ENCODE measurements around the gene HNRNPL.
"Not testable (repeated sequence)": the region's sequence is repeated elsewhere in the genome, so short reads cannot be mapped to it uniquely, and the experiment has no call there.

HNRNPL gene

DNA sequence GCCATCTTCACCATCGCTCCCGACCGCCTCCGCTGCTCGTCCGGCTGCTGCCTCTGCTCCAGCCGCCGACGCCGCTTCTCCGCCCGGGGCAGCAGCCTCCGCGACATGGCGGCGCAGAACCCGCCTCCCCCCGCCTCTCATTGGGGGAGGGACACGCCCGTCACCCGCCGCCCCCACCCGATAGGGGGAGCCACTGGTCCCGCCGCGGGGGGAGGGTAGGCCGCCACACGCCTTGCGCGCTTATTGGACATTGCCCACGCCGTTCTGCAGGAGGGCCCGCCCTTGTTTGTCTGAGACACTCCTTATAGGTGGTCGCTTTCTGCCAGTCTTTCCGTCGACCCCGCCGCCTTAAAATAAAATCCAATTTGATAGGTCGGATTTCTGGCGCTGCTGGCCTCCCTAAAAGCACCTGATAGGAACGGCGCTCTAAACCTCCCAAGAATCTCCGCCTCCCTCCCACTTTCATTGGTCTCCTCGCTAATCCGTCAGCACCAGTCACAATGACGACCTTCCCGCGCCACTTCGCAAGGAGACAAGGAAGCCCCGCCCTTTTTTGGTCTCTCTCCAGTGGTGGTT lies at the start of gene HNRNPL:
HNRNPL (minus strand) TSS at position 127 of the 576 bp plus-strand sequence; CDS start at position 107, 20 bp downstream.
- in situ Hi-C loops (cut with MboI; ENCODE audit: low sequenced_read_pairs) = no loop called here

DNA sequence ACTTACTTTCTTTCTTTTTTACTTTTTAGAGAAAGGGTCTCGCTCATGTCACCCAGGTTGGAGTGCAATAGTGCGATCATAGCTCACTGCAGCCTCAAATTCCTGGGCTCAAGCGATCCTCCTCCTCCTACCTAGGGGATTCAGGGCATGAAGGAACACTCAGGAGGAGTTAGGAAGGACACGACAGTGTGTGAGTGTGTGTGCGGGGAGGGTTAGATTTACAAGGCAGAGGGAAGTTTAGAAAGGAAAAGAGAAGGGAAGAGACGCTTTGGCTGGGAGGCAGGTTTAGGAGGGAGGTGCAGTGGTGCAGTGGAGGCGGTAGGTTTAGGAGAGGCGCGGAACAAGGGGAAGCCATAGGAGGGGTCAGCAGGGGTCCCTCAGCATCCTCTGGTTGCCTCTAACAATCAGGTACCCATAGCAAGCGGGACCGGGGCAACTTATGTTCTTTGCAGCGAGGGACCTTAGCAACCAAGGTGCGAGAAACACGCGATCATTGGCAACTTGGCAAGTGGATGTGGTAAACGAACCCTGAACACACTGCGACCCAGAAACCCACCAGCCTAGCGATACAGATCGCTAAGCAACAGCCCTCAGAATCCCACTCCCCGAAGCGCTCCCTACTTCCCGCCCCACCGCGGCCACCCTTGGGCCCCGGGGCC lies 49.1 kb upstream of the HNRNPL start:
- in situ Hi-C loops (cut with MboI; ENCODE audit: low sequenced_read_pairs) = no loop called here

DNA sequence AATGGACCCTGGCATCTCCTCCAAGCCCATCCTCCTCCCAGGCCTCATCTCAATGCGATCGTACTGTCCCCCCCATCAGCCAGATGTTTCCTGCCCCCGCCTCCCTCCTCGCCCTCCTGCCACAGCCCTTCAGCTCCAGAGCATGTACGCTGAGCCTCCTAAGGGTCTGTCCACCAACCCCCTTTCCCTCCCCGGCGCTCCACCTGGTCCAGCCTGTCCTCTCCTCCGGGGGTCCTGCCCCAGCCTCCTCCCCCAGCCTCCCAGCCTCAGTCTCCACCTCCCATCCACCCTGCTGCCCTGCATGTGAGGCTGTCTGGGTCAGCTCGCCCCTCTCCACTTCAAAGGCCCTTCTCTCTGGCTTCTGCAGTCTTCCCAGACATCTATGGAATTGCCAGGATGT lies 45.2 kb upstream of the HNRNPL start:
- in situ Hi-C loops (cut with MboI; ENCODE audit: low sequenced_read_pairs) = no loop called here

DNA sequence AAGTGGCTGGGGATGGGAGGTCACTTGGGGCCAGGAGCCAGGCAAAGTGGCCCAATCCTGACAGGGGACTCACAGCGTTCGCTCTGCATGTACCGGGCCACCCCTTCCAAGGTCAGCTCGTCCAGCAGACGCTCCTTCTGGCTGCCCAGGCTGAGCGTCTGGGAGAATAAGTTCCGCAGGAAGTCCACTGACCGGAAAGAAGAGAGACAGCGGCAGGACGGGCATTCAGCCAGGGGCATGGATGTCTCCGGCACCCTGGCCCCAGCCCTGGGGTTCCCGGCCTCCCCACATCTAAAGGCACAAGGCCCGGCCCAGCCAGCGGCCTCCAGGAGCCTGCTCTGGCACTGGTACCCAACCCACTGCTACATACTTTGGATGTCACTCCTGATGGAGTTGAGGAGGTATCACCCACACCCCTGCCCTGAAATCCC lies 43.6 kb upstream of the HNRNPL start:
- in situ Hi-C loops (cut with MboI; ENCODE audit: low sequenced_read_pairs) = no loop called here

DNA sequence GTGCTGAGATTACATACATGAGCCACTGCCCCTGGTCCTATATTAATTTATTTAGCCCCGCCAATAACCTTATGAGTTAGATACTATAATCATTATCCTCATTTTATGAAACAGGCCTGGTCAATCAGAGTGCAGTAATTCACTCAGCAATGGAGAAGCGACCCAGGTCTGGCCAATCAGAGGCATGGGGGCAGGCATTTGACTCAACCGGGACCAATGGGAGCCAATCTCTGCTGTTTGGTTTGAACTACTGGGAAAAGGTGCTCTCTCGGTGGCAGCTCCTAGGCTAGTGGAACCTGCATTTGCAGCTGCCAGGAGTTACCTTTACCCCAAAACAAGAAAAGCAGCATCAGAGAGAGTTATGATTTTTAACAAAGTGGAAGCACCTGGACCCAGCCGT lies 43.1 kb upstream of the HNRNPL start:
- in situ Hi-C loops (cut with MboI; ENCODE audit: low sequenced_read_pairs) = no loop called here

DNA sequence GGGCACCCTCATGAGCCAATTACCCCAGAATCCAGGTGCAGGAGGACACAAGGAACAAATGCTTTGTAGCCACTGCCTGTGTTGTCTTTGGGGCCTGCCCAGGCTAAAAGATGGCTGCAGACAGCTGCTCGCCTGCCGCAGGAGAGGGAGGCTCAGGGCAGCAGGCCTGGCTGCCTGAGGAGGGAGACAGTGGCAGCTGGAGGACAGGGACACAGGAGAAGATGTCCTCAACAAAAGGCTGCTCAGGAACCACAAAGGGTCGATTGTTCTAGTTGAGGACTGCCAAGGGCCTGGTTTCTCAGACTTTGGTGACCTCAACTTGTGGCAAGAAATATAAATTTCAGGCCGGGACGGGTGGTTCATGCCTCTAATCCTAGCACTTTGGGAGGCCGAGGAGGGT lies 42.0 kb upstream of the HNRNPL start:
- in situ Hi-C loops (cut with MboI; ENCODE audit: low sequenced_read_pairs) = no loop called here

DNA sequence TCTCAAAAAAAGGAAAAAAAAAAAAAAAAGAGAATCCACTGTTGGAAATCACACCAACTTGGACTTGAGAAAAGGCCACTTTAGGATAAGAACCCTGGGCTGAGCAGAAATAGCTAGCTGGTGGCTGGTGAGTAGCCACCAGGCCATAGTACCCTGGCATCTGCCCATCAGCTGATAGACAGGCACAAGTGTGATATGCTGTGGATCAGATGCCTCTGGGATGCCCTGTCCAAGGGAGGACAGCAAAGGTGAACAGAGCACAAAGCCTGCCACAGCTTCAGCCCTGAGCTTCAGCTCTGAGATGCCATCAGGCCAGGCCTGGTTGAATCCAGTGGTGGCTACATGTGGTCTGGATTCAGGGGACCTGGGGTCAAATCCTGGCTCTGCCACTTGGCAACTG lies 40.9 kb upstream of the HNRNPL start:
- in situ Hi-C loops (cut with MboI; ENCODE audit: low sequenced_read_pairs) = no loop called here

DNA sequence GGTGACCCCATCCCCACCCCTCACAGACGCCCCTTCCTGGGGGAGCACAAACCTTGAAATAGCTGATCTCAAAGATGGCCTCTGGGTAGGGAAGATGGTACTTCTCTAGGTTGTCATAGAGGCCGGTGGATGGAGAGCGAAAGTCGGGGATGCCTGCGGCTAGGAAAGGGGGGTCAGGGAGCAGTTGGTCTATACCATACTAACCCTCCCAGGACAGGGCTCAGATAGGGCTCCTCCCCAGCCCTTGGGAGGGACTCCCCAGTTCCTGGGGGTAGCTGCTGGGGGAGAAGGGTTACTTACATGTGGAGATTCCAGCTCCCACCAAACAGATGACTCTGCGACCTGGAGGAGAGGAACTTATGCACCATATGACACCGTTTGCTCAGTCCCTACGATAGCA lies 40.0 kb upstream of the HNRNPL start:
- in situ Hi-C loops (cut with MboI; ENCODE audit: low sequenced_read_pairs) = no loop called here

DNA sequence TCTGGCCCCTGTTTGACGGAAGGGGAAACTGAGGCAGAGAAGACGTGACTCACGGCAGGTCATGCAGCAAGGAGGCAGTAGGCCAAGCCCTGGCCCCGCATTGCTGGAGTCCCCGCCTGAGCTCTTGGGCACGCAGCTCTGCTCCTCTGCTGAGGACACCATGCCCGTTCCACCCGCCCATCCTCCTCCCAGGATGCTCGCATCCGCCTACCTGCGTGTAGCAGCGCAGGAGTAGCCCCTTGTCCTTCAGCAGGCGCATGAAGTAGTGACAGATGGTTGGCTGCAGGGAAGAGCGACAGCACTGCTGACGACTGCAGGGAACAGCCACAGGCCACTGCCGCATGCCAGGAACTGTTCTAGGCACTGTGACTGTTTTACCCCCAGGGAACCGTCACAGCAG lies 39.1 kb upstream of the HNRNPL start:
- in situ Hi-C loops (cut with MboI; ENCODE audit: low sequenced_read_pairs) = no loop called here

DNA sequence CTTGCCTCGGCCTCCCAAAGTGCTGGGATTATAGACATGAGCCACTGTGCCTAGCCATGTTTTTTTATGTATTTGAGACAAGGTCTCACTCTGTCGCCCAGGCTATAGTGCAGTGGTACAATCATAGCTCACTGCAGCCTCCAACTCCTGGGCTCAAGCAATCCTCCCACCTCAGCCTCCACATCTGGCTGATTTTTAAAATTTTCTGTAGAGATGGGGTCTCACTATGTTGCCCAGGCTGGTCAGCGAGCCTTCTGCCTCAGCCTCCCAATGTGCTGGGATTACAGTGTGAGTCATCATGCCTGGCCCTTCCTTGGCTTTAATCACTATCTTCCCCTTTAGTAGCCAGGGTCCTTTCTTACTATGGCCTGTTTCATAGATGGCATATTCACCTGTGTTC lies 34.9 kb upstream of the HNRNPL start:
- in situ Hi-C loops (cut with MboI; ENCODE audit: low sequenced_read_pairs) = not testable (repeated sequence)

DNA sequence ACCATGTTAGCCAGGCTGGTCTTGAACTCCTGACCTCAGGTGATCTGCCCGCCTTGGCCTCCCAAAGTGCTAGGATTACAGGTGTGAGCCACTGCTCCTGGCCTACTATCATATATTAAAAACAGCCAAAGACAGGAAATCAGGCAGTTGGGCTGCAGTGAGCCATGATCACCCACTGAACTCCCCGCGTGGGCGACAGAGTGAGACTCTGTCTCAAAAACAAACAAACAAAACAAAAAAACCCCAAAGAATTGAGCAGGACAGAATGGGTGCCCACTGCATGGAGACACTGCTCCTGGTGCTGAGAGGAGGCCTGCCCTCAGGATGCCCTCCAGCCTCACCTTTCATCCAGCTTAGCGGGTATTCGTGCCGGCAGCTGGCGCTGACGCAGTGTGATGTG lies 33.5 kb upstream of the HNRNPL start:
- in situ Hi-C loops (cut with MboI; ENCODE audit: low sequenced_read_pairs) = no loop called here

DNA sequence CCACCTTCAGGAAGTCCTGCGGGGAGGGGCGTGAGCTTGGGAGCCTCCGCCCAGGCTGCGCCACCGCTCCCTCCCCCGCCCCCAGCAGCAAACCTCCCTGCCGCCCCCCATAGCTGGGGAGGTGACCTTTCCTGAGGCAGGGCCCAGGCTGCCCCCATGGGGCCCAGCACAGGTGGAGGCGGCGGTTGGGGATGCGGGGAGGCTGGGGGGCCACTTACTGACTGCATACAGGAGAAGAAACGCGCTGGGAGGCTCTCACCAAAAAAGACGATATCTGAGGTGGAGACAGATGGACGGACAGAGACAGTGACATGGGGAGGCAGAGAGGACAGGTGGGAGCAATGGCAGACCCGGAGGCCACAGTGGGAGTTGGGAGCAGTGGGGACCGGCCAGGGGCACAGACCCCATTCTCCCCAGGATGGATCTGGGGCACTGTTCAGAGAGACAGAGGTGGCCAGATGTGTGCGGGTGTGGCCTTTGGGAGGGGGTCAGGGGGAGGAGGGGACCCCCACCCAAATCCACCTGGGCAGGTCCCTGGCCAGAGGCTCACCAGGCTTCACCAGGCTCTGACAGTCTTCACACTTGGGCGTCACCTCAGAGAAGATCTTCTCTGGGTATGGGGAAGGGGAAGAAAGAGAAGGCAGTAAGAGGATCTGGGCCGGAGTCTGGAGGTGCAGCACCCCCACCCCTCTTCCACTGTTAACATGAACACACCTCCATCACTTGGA lies 31.3 kb upstream of the HNRNPL start:
- in situ Hi-C loops (cut with MboI; ENCODE audit: low sequenced_read_pairs) = no loop called here

DNA sequence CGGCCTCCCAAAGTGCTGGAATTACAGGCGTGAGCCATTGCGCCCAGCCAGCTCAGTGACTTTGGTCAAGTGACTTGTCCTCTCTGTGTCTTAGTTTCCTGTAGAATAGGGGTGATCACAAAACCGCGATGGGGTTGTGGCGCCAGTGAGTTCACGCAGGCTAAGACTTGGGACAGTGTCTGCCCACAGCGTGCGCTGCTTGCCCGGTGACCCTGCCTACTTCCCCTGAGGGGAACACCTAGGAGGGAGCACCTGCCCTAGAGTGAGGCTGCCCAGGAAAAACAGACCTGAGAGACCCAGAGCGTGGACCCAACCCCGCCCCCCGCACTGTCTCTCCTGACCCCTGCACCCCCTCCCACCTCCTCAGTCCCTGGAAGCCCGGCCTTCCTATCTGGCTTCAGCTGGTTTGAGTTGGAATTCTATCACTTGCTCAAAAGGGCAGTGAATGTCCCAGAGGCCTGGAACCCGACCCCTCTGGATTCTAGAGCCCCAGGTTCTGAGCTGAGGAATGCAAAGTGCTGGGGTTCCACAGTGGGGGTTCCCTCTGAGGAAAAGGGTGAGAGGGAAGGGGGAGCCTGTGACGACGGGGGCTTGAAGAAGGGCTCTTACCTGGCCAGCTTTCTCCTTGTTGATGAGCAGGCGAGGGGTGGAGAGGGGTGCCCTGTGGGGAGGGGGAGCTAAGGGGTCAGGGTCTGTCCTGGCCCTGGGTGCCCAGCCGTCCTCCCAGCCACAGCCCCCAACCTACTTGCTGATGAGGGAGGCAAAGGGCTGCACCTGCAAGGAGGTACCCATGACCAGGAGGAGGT lies 30.5 kb upstream of the HNRNPL start:
- in situ Hi-C loops (cut with MboI; ENCODE audit: low sequenced_read_pairs) = no loop called here

DNA sequence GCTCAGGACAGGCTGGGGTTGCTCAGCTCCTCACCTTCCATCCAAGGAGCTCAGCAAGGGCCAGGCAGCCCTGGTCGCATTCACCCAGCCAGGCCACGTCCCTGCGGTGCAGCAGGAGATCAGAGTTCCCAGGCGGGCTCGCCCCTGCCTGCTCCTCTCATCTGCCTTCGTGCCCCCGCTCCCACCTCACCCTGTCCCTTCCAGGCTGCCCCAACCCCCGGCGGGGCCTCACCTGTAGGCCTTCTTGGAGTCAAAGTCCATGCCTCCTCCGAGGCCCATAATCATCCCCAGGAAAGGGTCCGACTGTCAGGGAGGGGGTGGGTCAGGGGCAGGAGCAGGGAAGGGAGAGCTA lies 29.6 kb upstream of the HNRNPL start:
- in situ Hi-C loops (cut with MboI; ENCODE audit: low sequenced_read_pairs) = no loop called here

DNA sequence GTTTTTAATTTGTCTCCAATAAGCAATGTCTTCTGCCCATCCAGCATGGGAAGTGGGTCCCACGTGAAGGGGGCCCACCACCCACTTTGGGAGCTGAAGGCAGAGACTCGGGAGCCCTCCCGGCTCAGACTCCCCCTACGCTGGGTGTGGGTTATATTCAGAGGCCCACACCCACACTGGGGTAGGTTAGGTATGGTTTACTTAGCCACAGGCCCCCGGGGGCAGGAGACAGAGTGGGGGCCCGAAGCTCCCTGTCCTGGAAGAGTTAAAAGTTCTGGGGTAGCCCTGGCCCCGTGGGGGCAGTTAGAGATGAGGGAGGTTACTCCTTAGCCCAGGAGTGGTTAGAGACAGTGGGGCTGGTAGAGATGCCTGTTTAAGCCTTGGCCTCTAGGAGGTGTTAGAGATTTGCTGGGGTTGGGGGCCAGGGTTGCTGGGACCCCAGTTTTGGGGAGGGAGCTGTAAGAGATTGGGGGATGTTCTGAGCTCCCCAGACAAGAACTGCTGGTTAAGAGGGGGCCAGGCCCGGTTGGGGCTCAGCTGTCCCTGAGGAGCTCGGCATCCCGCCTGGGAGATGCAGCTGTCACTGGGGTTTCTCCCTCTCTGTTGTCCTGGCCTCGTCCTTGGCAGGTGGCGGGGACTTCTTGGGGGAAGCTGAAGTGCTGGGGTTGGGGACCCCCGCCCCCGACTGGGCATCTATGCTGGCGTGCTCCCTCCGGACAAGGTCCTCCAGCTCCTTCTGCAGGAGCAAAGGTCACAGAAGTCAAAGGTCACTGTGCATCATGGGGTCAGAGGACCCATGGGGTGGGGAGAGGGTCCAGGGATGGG lies 29.0 kb upstream of the HNRNPL start:
- in situ Hi-C loops (cut with MboI; ENCODE audit: low sequenced_read_pairs) = no loop called here

DNA sequence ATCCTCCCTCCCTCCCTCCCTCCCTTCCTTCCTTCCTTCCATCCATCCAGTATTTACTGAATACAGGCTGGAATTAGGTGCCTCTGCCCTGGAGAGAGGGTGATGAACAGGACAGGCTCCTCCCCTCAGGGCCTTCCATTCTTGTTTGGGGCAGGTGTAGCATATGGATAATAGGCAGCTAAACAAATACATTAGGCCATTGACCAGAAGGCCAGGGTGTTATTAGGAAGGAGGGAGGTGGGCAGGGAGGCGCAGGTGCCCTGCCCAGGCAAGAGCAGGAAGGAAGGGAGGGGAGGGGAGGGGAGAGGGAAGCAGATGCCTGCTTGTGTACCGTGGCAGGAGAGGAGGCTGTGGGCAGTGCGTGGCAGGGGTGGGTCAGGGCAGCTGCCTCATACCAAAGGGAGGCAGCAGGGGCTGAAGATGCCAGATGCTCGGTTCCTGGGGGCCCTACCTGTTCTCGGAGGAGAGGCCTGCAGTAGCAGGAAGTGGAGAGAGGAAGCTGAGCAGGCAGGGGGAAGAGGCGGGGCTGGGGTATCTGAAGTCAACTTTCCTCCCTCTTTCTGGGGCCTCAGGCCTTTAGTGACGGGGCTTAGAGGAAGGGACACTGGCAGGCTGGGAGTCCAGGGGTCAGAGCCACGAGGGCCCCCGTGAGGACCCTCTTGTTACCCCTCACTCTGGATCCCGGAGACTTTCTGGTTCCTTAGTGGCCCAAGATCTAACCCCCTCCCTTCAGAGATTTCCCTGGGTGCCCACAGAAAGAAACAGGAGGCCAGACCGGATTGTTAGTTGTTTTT lies 28.2 kb upstream of the HNRNPL start, which contains the start of gene RINL:
RINL (minus strand) TSS at position 495 of the 794 bp plus-strand sequence. CDS start 1,533 bp downstream, outside the sequence.
- in situ Hi-C loops (cut with MboI; ENCODE audit: low sequenced_read_pairs) = no loop called here

DNA sequence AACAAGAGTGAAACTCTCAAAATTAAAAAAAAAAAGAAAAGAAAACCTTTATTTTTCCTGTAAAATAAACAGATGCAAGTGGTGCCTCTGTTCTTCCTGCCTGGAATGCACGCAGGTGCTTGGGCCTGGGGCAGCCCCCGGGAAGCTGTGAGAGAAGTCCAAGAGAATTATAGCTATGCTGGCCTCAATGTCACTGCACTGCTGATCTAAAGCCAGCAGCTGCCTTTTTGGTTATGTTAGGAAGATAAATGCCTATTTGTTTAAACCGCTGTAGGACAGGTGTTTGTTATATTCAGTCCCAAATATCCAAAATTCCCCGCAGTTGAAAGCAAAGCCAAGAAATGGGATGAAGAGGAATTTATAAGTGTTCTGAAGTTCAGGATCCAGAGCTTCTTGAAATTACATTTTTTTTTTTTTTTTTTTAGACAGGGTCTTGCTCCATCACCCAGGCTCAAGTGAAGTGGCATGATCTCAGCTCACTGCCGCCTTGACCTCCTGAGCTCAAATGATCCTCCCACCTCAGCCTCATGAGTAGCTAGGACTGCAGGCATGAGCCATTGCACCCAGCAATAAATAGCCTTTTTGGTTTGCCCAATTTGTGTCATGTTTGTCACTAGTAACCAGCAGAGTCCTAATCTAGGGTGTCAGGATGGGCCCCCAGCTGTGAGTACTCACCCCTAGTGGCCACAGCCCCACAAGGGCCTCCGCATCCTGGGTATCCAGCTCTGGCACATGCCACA lies 26.0 kb upstream of the HNRNPL start:
- in situ Hi-C loops (cut with MboI; ENCODE audit: low sequenced_read_pairs) = no loop called here

DNA sequence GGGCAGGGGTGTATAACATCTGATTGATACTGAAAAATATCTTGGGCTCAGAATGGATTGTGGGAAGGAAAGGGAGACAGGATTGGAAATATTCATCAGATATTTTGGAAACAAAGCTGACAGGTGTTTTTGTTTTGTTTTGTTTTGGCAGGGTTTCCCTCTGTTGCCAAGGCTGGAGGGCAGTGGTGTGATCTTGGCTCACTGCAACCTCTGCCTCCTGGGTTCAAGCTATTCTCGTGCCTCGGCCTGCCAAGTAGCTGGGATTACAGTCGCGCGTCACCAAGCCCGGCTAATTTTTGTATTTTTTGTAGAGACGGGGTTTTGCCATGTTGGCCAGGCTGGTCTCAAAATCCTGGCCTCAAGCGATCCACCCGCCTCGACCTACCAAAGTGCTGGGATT lies 23.6 kb upstream of the HNRNPL start:
- in situ Hi-C loops (cut with MboI; ENCODE audit: low sequenced_read_pairs) = not testable (repeated sequence)

DNA sequence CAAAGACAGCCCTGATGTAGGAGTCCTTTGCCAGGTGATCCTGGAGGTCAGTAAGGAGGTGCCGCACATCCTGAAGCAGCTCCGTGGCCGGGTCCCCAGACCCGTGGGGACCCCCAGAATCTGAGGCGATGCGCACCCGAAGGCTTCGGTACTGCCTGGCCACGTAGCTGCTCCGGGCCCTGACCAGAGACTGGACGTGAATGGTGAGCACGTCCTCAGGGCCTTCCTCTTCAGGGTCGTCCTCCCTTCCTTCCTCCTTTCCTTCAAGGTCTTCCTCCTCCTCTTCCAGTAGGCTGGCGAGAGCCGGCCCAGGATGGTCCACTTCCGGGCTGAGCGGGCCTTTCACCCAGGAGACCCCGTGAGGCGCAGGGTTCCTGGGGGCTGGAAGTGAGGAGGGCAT lies 20.8 kb upstream of the HNRNPL start:
- in situ Hi-C loops (cut with MboI; ENCODE audit: low sequenced_read_pairs) = no loop called here
